Measurements from ENCODE around the gene ASPHD1. TPM values are rescaled to one million over a fixed set of nuclear protein-coding genes. Genes with fewer than 3 reads are reported as not detected.

Gene ASPHD1
- total and polyA plus RNA-seq, 2 of the 4 experiments (the other 2 are of a cell fraction): 4.1 to 14.5 TPM

- TF ChIP-seq CTCF (conservative IDR thresholded peaks at IDR 0.05; ENCODE audit: low read depth, low read length) (no peak), NFE2L2 (IDR thresholded peaks at IDR 0.05; ENCODE audit: low read depth, low read length) (no peak), MXI1 (IDR thresholded peaks at IDR 0.05; ENCODE audit: borderline replicate concordance, low read depth, low read length) (no peak), MAZ (IDR thresholded peaks at IDR 0.05; ENCODE audit: borderline replicate concordance, low read depth, low read length) (no peak)
Observed at GRCh38 chr16:29863669-29863984, 36.7 kb upstream of the ASPHD1 start (continued).

GRCh38 chr16:29864205-29864604 lies 36.1 kb upstream of the ASPHD1 start:
- dilution Hi-C loops (cut with HindIII; ENCODE audit: low sequenced_read_pairs, unreplicated experiment) (no loop called here), intact Hi-C loops (cut with micrococcal nuclease) (loop anchor here (2.0 to 5.0 kb wide), 2 partner anchors 27 to 42 kb away; partner anchors contain the start of gene MVP)
- BruUV-seq (replicated peaks): no TSS peak

More at GRCh38 chr16:29864205-29864604, 36.1 kb upstream of the ASPHD1 start:
- Histone ChIP-seq H3K9me3 (ENCODE audit: control insufficient read depth, insufficient read depth, low read length) (no peaks in the 10 kb centered on the region), H3K9ac (ENCODE audit: low read depth, low read length) (no peak overlapping the region), H3K56ac (ENCODE audit: extremely low read depth, insufficient read depth, low read length) (no peak overlapping the region), H4K5ac (ENCODE audit: low read depth, low read length) (no peak overlapping the region), H3K79me1 (ENCODE audit: low read depth in 1 of 2, low read length in 2 of 2) (peaks cover 7 to 25% of the 10 kb centered on the region in 2 experiments; a peak in 3 of 4 replicates), H2AK9ac (replicated peaks; ENCODE audit: low read depth, low read length, poor library complexity) (peak overlapping the region; percentile 61), H4K20me1 (ENCODE audit: insufficient read depth, low read length) (no peaks in the 10 kb centered on the region; the same call in 1 of the 2 replicates), H3K4me3 (ENCODE audit: insufficient read depth, low read depth, low read length) (no peak overlapping the region), H3K4me2 (ENCODE audit: low read depth, low read length) (no peak overlapping the region), H3K14ac (replicated peaks; ENCODE audit: low read depth, low read length) (no peak overlapping the region), H3K18ac (ENCODE audit: low read depth, low read length) (no peak overlapping the region), H2BK15ac (ENCODE audit: low read depth, low read length) (no peak overlapping the region), H3K23ac (ENCODE audit: low read depth, low read length) (no peak overlapping the region), H4K8ac (ENCODE audit: low read depth in 2 of 2, low read length in 2 of 2) (no peak overlapping the region), H3K4ac (ENCODE audit: low read depth, low read length) (no peak overlapping the region), H3K27ac (ENCODE audit: insufficient read depth, low read length) (no peak overlapping the region), H2BK5ac (ENCODE audit: low read depth, low read length, poor library complexity, severe bottlenecking) (no peak overlapping the region), H4K91ac (ENCODE audit: insufficient read depth, low read depth, low read length) (no peak overlapping the region), H2AFZ (replicated peaks; ENCODE audit: low read length, poor library complexity) (no peak overlapping the region), H3K9me1 (ENCODE audit: insufficient read depth, low read length) (peaks cover 9% of the 10 kb centered on the region), H3K27me3 (ENCODE audit: control insufficient read depth, insufficient read depth, low read length) (no peaks in the 10 kb centered on the region), H3K36me3 (ENCODE audit: control insufficient read depth, insufficient read depth, low read length) (peaks cover 13% of the 10 kb centered on the region), H2AK5ac (ENCODE audit: low read depth, low read length) (0 out of 2 replicates have a peak overlapping the region, but pooled peaks have one; percentile 11), H2BK20ac (ENCODE audit: low read depth, low read length) (no peak overlapping the region), H3K4me1 (ENCODE audit: control insufficient read depth, insufficient read depth, low read length) (peaks cover 3% of the 10 kb centered on the region; the same call in 1 of the 2 replicates), H2BK120ac (ENCODE audit: low read depth, low read length) (no peak overlapping the region)
- TF ChIP-seq MAFK (IDR thresholded peaks at IDR 0.05; ENCODE audit: low read depth, low read length): no peak
- ATAC-seq (ENCODE audit: low read depth) (no peak), DNase-seq (no peak)
- 93% methylated on average over 5 of the region's 9 CpGs; no CpG with 5 or more reads in 1 of the 2 experiments for WGBS, 2 experiments (ENCODE audit: extremely low coverage in 2 of 2, insufficient read length in 1 of 2)
- in situ Hi-C loops (cut with MboI; ENCODE audit: low sequenced_read_pairs): no loop called here
- ChIA-PET CTCF (no interaction called here), POLR2A (ENCODE audit: unreplicated experiment) (no interaction called here)

Measured in IMR-90 (cell line).